ENCODE results near the gene MMP20. TPM values are rescaled to one million over a fixed set of nuclear protein-coding genes. Genes with fewer than 3 reads are reported as not detected.
A peak's percentile ranks its signal among the peaks of the same experiment; 100 is the strongest.

MMP20 gene
- total RNA-seq, 1 experiment from 2014 or later, result not detected

GRCh38 chr11:102561636-102562035 lies 63.5 kb downstream of the MMP20 start:
- intact Hi-C loops (cut with micrococcal nuclease; ENCODE audit: unreplicated experiment) (no loop called here), in situ Hi-C loops (cut with HindIII; ENCODE audit: low pct_unique_long_range_greater_than_20kb, low sequenced_read_pairs) (no loop called here)
- TF ChIP-seq SIN3A (IDR thresholded peaks at IDR 0.05; ENCODE audit: borderline replicate concordance, insufficient read depth, low read depth, low read length) (no peak), REST (IDR thresholded peaks at IDR 0.05; ENCODE audit: insufficient read depth in 1 of 2, low read depth in 2 of 2, low read length in 1 of 2) (no peak), TCF7L2 (IDR thresholded peaks at IDR 0.05; ENCODE audit: low read depth, low read length) (no peak), CTCF (IDR thresholded peaks at IDR 0.05) (no peak), POLR2AphosphoS5 (IDR thresholded peaks at IDR 0.05; ENCODE audit: low read depth, low read length) (no peak)
- BruUV-seq (replicated peaks), result no TSS peak
- H3K9me3 ChIP-seq (ENCODE audit: control insufficient read depth, insufficient read depth, low read depth, low read length), result peaks cover 19% of the 10 kb centered on the region; the same call in 1 of the 2 replicates
- no peaks in the 10 kb centered on the region for H3K36me3 ChIP-seq (ENCODE audit: control insufficient read depth, insufficient read depth, low read length)
- DNase-seq (ENCODE audit: low read depth, low spot score) (no peak), ATAC-seq (no peak)
- H3K27me3 ChIP-seq (ENCODE audit: control insufficient read depth, insufficient read depth, low read length), result no peaks in the 10 kb centered on the region
- H3K4me1 ChIP-seq (ENCODE audit: control insufficient read depth, insufficient read depth, low read length), result peaks cover 18% of the 10 kb centered on the region
- peak overlapping the region; percentile 78 for H3K27ac ChIP-seq (ENCODE audit: low read length)
- POLR2A ChIA-PET, result no interaction called here
- CTCF ChIA-PET, result no interaction called here
- H3K4me3 ChIP-seq (ENCODE audit: low read depth in 2 of 2, low read length in 2 of 2), result no peak overlapping the region

- CTCF ChIA-PET, result interaction anchor here (0.6 kb wide), 1 partner anchor 752 kb away, joined by 7 read pairs; no protein-coding TSS in a partner anchor
- no peak for DNase-seq (ENCODE audit: low read depth, low spot score)
- H3K4me3 ChIP-seq (ENCODE audit: low read depth in 2 of 2, low read length in 2 of 2), result peak overlapping the region in 1 of 2 experiments; percentile 4; a peak in 1 of 4 replicates
Measured at GRCh38 chr11:102560555-102561011, 64.5 kb downstream of the MMP20 start.

More at GRCh38 chr11:102560555-102561011, 64.5 kb downstream of the MMP20 start:
- no TSS peak for BruUV-seq (replicated peaks)
- peaks cover 12% of the 10 kb centered on the region; the same call in 1 of the 2 replicates for H3K9me3 ChIP-seq (ENCODE audit: control insufficient read depth, insufficient read depth, low read depth, low read length)
- ATAC-seq, result peak; percentile 47
- no peaks in the 10 kb centered on the region for H3K27me3 ChIP-seq (ENCODE audit: control insufficient read depth, insufficient read depth, low read length)
- H3K27ac ChIP-seq (ENCODE audit: low read length), result peak overlapping the region; percentile 78
- intact Hi-C loops (cut with micrococcal nuclease; ENCODE audit: unreplicated experiment) (no loop called here), in situ Hi-C loops (cut with HindIII; ENCODE audit: low pct_unique_long_range_greater_than_20kb, low sequenced_read_pairs) (no loop called here)
- POLR2A ChIA-PET, result no interaction called here
- peaks cover 18% of the 10 kb centered on the region for H3K4me1 ChIP-seq (ENCODE audit: control insufficient read depth, insufficient read depth, low read length)
- TF ChIP-seq TCF7L2 (IDR thresholded peaks at IDR 0.05; ENCODE audit: low read depth, low read length), result no peak
- no peak for TF ChIP-seq CTCF (IDR thresholded peaks at IDR 0.05)
- TF ChIP-seq POLR2AphosphoS5 (IDR thresholded peaks at IDR 0.05; ENCODE audit: low read depth, low read length), result no peak
- TF ChIP-seq SIN3A (IDR thresholded peaks at IDR 0.05; ENCODE audit: borderline replicate concordance, insufficient read depth, low read depth, low read length), result no peak
- TF ChIP-seq REST (IDR thresholded peaks at IDR 0.05; ENCODE audit: insufficient read depth in 1 of 2, low read depth in 2 of 2, low read length in 1 of 2), result no peak
- no peaks in the 10 kb centered on the region for H3K36me3 ChIP-seq (ENCODE audit: control insufficient read depth, insufficient read depth, low read length)
